Type B pancreatic cell (in vitro differentiated cells): Measurements from ENCODE around the gene CCDC57. TPM values are rescaled to one million over a fixed set of nuclear protein-coding genes. Genes with fewer than 3 reads are reported as not detected.
"Not testable (repeated sequence)": the region's sequence is repeated elsewhere in the genome, so short reads cannot be mapped to it uniquely, and the experiment has no call there.

Experiments used
- DNase-seq: peaks from one replicate; pipeline ENCODE4 v3.0.0; 2021; ENCODE audit warnings: mixed read lengths; ENCODE audit not compliant: unreplicated experiment; ENCODE audit errors: extremely low spot score
- H3K27ac Mint-ChIP-seq: 2 replicates; pipeline ENCODE4 v1.8.0; 2021; ENCODE audit warnings: mild to moderate bottlenecking, mixed read lengths
- H3K27me3 Mint-ChIP-seq: 2 replicates; pipeline ENCODE4 v1.8.0; 2021; ENCODE audit warnings: mixed read lengths
- H3K36me3 Mint-ChIP-seq: 2 replicates; pipeline ENCODE4 v1.8.0; 2021; ENCODE audit warnings: mixed read lengths
- H3K4me1 Mint-ChIP-seq: one replicate; pipeline ENCODE4 v1.8.0; 2021; ENCODE audit warnings: mixed read lengths; ENCODE audit not compliant: unreplicated experiment
- H3K4me3 Mint-ChIP-seq: 2 replicates; pipeline ENCODE4 v1.8.0; 2021; ENCODE audit warnings: mild to moderate bottlenecking, mixed read lengths
- H3K9me3 Mint-ChIP-seq: 2 replicates; pipeline ENCODE4 v1.8.0; 2021; ENCODE audit warnings: mixed read lengths
- total RNA-seq: library from RNA; stranded (reverse); gene quantifications from 2 replicates; pipeline ENCODE4 v1.2.1, GENCODE V29; 2021; ENCODE audit warnings: low replicate concordance
- TF ChIP-seq, protein P1 (sequence below): fragments of 200-600 bp; sonication (generic); conservative IDR thresholded peaks from 2 replicates; pipeline ENCODE4 v1.5.0; 2021; ENCODE audit warnings: antibody characterized with exemption, mild to moderate bottlenecking

Gene CCDC57
- total RNA-seq, 1 donor from 2014 or later, result 58.7 TPM

DNA sequence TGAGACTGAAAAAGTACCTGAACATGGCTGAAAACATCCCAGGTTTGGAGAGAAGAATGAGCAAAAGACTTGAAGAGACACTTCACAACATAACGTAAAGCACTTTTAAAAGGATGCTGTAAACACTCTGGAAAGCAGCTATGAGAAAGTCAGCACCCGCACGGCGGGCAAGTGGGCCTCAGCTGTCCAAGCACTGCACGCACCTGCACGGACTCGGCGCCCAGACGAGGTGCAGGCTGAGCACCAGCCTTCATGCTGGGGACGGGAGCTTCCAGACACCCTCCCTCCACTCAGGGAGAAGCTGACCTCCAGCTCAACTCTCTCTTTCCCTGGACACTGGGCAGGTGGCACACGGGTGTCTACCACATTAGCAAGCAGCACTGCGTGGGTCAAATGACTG lies 13.1 kb downstream of the CCDC57 start:
- Mint-ChIP-seq H3K4me3 (no peak overlapping the region), H3K27ac (no peak overlapping the region), H3K27me3 (no peaks in the 10 kb centered on the region), H3K9me3 (no peaks in the 10 kb centered on the region), H3K4me1 (no peaks in the 10 kb centered on the region), H3K36me3 (peaks cover 12% of the 10 kb centered on the region)
- no peak for DNase-seq
- TF ChIP-seq, protein P1, sequence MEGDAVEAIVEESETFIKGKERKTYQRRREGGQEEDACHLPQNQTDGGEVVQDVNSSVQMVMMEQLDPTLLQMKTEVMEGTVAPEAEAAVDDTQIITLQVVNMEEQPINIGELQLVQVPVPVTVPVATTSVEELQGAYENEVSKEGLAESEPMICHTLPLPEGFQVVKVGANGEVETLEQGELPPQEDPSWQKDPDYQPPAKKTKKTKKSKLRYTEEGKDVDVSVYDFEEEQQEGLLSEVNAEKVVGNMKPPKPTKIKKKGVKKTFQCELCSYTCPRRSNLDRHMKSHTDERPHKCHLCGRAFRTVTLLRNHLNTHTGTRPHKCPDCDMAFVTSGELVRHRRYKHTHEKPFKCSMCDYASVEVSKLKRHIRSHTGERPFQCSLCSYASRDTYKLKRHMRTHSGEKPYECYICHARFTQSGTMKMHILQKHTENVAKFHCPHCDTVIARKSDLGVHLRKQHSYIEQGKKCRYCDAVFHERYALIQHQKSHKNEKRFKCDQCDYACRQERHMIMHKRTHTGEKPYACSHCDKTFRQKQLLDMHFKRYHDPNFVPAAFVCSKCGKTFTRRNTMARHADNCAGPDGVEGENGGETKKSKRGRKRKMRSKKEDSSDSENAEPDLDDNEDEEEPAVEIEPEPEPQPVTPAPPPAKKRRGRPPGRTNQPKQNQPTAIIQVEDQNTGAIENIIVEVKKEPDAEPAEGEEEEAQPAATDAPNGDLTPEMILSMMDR, result no peak

- H3K36me3 Mint-ChIP-seq, result peaks cover 14% of the 10 kb centered on the region
- H3K4me3 Mint-ChIP-seq, result no peak overlapping the region
- H3K4me1 Mint-ChIP-seq, result no peaks in the 10 kb centered on the region
- TF ChIP-seq, protein P1, result no peak
- H3K9me3 Mint-ChIP-seq, result no peaks in the 10 kb centered on the region
- no peaks in the 10 kb centered on the region for H3K27me3 Mint-ChIP-seq
- no peak for DNase-seq
- no peak overlapping the region for H3K27ac Mint-ChIP-seq
These were observed 14.6 kb downstream of the CCDC57 start for GRCh38 chr17:82198092-82198491.

- TF ChIP-seq, protein P1, result no peak
- H3K4me1 Mint-ChIP-seq, result no peaks in the 10 kb centered on the region
- DNase-seq, result no peak
- no peaks in the 10 kb centered on the region for H3K27me3 Mint-ChIP-seq
- H3K27ac Mint-ChIP-seq, result no peak overlapping the region
- peaks cover 17% of the 10 kb centered on the region for H3K36me3 Mint-ChIP-seq
- H3K9me3 Mint-ChIP-seq, result no peaks in the 10 kb centered on the region
- H3K4me3 Mint-ChIP-seq, result no peak overlapping the region
These were observed 16.7 kb downstream of the CCDC57 start for GRCh38 chr17:82195675-82196672.

- no peak overlapping the region for H3K4me3 Mint-ChIP-seq
- H3K4me1 Mint-ChIP-seq, result no peaks in the 10 kb centered on the region
- H3K9me3 Mint-ChIP-seq, result no peaks in the 10 kb centered on the region
- TF ChIP-seq, protein P1, result no peak
- no peak overlapping the region for H3K27ac Mint-ChIP-seq
- peaks cover 17% of the 10 kb centered on the region for H3K36me3 Mint-ChIP-seq
- DNase-seq, result no peak
- no peaks in the 10 kb centered on the region for H3K27me3 Mint-ChIP-seq
These were observed 17.9 kb downstream of the CCDC57 start for GRCh38 chr17:82194765-82195164.

DNA sequence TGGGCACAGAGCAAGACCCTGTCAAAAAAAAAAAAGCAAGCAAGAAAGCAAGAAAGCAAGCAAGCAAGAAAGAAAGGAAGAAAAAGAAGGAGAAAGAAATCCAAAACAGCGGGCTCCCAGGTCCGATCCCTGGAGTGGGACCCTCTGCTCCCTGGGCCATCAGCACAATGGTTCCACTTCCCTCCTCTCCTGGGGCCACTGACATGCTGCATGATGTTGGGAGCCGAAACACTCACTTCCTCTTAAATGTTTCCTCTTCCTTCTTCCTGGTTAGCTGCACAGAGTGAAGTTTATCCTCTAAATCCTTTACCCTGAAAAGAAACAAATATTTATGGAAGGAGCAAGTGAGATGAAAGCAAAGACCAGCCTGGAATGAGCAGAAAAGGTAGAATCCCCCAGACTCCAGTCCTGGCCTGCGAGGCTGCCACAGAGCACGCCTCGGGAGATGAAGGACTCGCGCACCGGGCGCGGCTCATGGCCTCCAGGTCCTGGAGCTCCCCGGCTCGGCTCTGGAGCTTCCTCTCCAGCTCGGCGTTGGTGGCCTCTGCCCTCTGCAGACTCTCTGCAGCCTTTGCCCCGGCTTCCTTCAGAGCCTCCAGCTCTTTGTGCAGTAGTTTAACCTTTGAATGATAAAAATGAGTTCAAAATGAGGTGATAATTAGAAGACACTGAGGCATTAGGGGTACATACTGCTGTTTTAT lies 19.0 kb downstream of the CCDC57 start:
- Mint-ChIP-seq H3K9me3 (no peaks in the 10 kb centered on the region), H3K4me3 (no peak overlapping the region), H3K4me1 (no peaks in the 10 kb centered on the region), H3K27ac (peak overlapping the region; percentile 18), H3K27me3 (no peaks in the 10 kb centered on the region), H3K36me3 (peaks cover 17% of the 10 kb centered on the region)
- TF ChIP-seq, protein P1, result no peak
- no peak for DNase-seq

DNA sequence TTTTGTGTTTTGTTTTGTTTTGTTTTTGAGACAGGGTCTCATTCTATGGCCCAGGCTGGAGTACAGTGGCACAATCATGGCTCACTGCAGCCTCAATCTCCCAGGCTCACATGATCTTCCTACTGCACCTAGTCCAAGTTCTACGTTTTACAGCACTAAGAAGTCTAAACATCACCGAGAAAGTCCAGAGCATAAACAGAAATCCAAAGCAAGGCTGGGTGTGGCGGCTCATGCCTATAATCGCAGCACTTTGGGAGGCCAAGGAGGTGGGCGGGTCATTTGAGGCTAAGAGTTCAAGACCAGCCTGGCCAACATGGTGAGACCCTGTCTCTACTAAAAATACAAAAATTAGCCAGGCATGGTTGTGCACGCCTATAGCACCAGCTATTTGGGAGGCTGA lies 19.6 kb downstream of the CCDC57 start:
- DNase-seq, H3K9me3 Mint-ChIP-seq, H3K4me1 Mint-ChIP-seq, H3K4me3 Mint-ChIP-seq, H3K27me3 Mint-ChIP-seq: not testable (repeated sequence)
- Mint-ChIP-seq H3K27ac (peak overlapping the region; percentile 18), H3K36me3 (peaks cover 13% of the 10 kb centered on the region)
